Breast epithelium (tissue), 3 donors: ENCODE results near the gene CTNNA2.

Experiments used
- POLR2A ChIP-seq: fragments of 450-650 bp; IDR thresholded peaks from one replicate; pipeline ENCODE4 v1.6.1; 2016; ENCODE audit warnings: antibody characterized with exemption, mild to moderate bottlenecking, moderate library complexity
- POLR2AphosphoS5 ChIP-seq, 3 donors: sonication (generic); formaldehyde crosslinking; IDR thresholded peaks; one replicate each; pipeline ENCODE4 v1.6.1; 2017; ENCODE audit warnings: antibody characterized with exemption in 3 of 3

GRCh38 chr2:80348953-80349352 lies 836.1 kb downstream of the CTNNA2 start:
- TF ChIP-seq POLR2AphosphoS5 (IDR thresholded peaks at IDR 0.05) (no peak), POLR2A (no peak)
